ENCODE results near the gene NSG2. TPM values are rescaled to one million over a fixed set of nuclear protein-coding genes. Genes with fewer than 3 reads are reported as not detected.
"Not testable (repeated sequence)": the region's sequence is repeated elsewhere in the genome, so short reads cannot be mapped to it uniquely, and the experiment has no call there.

Gene NSG2
- total and polyA plus RNA-seq, 2 experiments from 2014 or later: 0.33 TPM; not detected in 1

- no peaks in the 10 kb centered on the region for H3K79me2 ChIP-seq
- H3K4me3 ChIP-seq: no peak overlapping the region
- H3K4me2 ChIP-seq: no peak overlapping the region
- H3K36me3 ChIP-seq (replicated peaks; ENCODE audit: insufficient read depth, low read depth): no peaks in the 10 kb centered on the region
- H3K27me3 ChIP-seq: peaks cover 3% of the 10 kb centered on the region
- no peak overlapping the region for H2AFZ ChIP-seq
- TF ChIP-seq CTCF (IDR thresholded peaks at IDR 0.05; ENCODE audit: poor library complexity): no peak
- no peak for TF ChIP-seq EZH2 (IDR thresholded peaks at IDR 0.05; ENCODE audit: borderline replicate concordance)
- TF ChIP-seq EZH2phosphoT487 (IDR thresholded peaks at IDR 0.05; ENCODE audit: low read depth, severe bottlenecking, unreplicated experiment): no peak
- no peak for DNase-seq (ENCODE audit: low spot score)
- H4K20me1 ChIP-seq (ENCODE audit: insufficient read depth, poor library complexity, severe bottlenecking): no peaks in the 10 kb centered on the region
- H3K27ac ChIP-seq: no peak overlapping the region
- no peaks in the 10 kb centered on the region for H3K9me2 ChIP-seq (replicated peaks; ENCODE audit: insufficient read depth)
- no peaks in the 10 kb centered on the region for H3K4me1 ChIP-seq (ENCODE audit: insufficient read depth)
- no peaks in the 10 kb centered on the region for H3K9me3 ChIP-seq (ENCODE audit: low read depth)
- 83% methylated on average over 2 of the region's 2 CpGs for WGBS (ENCODE audit: low lambda C conversion rate, missing lambda C conversion rate)
Measured at GRCh38 chr5:174145091-174145490, 99.6 kb downstream of the NSG2 start.

- DNase-seq (ENCODE audit: low spot score): no peak
- H3K27me3 ChIP-seq: peaks cover 3% of the 10 kb centered on the region
- no peak overlapping the region for H3K4me3 ChIP-seq
- H3K9me2 ChIP-seq (replicated peaks; ENCODE audit: insufficient read depth): no peaks in the 10 kb centered on the region
- no peaks in the 10 kb centered on the region for H3K9me3 ChIP-seq (ENCODE audit: low read depth)
- no peak overlapping the region for H3K4me2 ChIP-seq
- H3K79me2 ChIP-seq: no peaks in the 10 kb centered on the region
- TF ChIP-seq EZH2 (IDR thresholded peaks at IDR 0.05; ENCODE audit: borderline replicate concordance) (no peak), EZH2phosphoT487 (IDR thresholded peaks at IDR 0.05; ENCODE audit: low read depth, severe bottlenecking, unreplicated experiment) (no peak), CTCF (IDR thresholded peaks at IDR 0.05; ENCODE audit: poor library complexity) (no peak)
- no peaks in the 10 kb centered on the region for H3K4me1 ChIP-seq (ENCODE audit: insufficient read depth)
- no peak overlapping the region for H2AFZ ChIP-seq
- WGBS (ENCODE audit: low lambda C conversion rate, missing lambda C conversion rate): 75% methylated on average over 5 of the region's 5 CpGs
- H3K27ac ChIP-seq: no peak overlapping the region
- H4K20me1 ChIP-seq (ENCODE audit: insufficient read depth, poor library complexity, severe bottlenecking): no peaks in the 10 kb centered on the region
- no peaks in the 10 kb centered on the region for H3K36me3 ChIP-seq (replicated peaks; ENCODE audit: insufficient read depth, low read depth)
Measured at GRCh38 chr5:174145821-174146220, 100.3 kb downstream of the NSG2 start.

GRCh38 chr5:174146556-174146955 lies 101.0 kb downstream of the NSG2 start:
- no peaks in the 10 kb centered on the region for H3K36me3 ChIP-seq (replicated peaks; ENCODE audit: insufficient read depth, low read depth)
- no peak overlapping the region for H2AFZ ChIP-seq
- no peaks in the 10 kb centered on the region for H3K79me2 ChIP-seq
- H3K4me2 ChIP-seq: no peak overlapping the region
- TF ChIP-seq EZH2phosphoT487 (IDR thresholded peaks at IDR 0.05; ENCODE audit: low read depth, severe bottlenecking, unreplicated experiment) (no peak), CTCF (IDR thresholded peaks at IDR 0.05; ENCODE audit: poor library complexity) (no peak), EZH2 (IDR thresholded peaks at IDR 0.05; ENCODE audit: borderline replicate concordance) (no peak)
- no peak for DNase-seq (ENCODE audit: low spot score)
- no peaks in the 10 kb centered on the region for H3K4me1 ChIP-seq (ENCODE audit: insufficient read depth)
- H3K4me3 ChIP-seq: no peak overlapping the region
- H3K27ac ChIP-seq: no peak overlapping the region
- H3K9me2 ChIP-seq (replicated peaks; ENCODE audit: insufficient read depth): no peaks in the 10 kb centered on the region
- H3K27me3 ChIP-seq: peaks cover 3% of the 10 kb centered on the region
- no peaks in the 10 kb centered on the region for H3K9me3 ChIP-seq (ENCODE audit: low read depth)
- 62% methylated on average over 5 of the region's 6 CpGs for WGBS (ENCODE audit: low lambda C conversion rate, missing lambda C conversion rate)
- no peaks in the 10 kb centered on the region for H4K20me1 ChIP-seq (ENCODE audit: insufficient read depth, poor library complexity, severe bottlenecking)

GRCh38 chr5:174147012-174147411 lies 101.5 kb downstream of the NSG2 start:
- not testable (repeated sequence) for H3K79me2 ChIP-seq; H3K4me2 ChIP-seq; H3K27me3 ChIP-seq; H4K20me1 ChIP-seq (ENCODE audit: insufficient read depth, poor library complexity, severe bottlenecking); H3K4me3 ChIP-seq; H3K27ac ChIP-seq; DNase-seq (ENCODE audit: low spot score); H3K4me1 ChIP-seq (ENCODE audit: insufficient read depth); H3K9me3 ChIP-seq (ENCODE audit: low read depth); H3K36me3 ChIP-seq (replicated peaks; ENCODE audit: insufficient read depth, low read depth); H3K9me2 ChIP-seq (replicated peaks; ENCODE audit: insufficient read depth); H2AFZ ChIP-seq
- WGBS (ENCODE audit: low lambda C conversion rate, missing lambda C conversion rate): 52% methylated on average over 1 of the region's 1 CpG

All from hepatocyte (in vitro differentiated cells).